Glomerular endothelial cell (primary cell): Measurements from ENCODE around the gene CSNK1G1. TPM values are rescaled to one million over a fixed set of nuclear protein-coding genes. Genes with fewer than 3 reads are reported as not detected.

Source experiments
- DNase-seq: peaks from one replicate; pipeline ENCODE4 v3.0.0-alpha.2; 2011; ENCODE audit warnings: low read depth, low spot score; ENCODE audit errors: extremely low read depth
- total RNA-seq: library from RNA; depleted of rRNA; stranded (reverse); fragments of >200 nt; gene quantifications from 2 replicates; pipeline ENCODE4 v1.2.3, GENCODE V29; 2015

CSNK1G1 gene
- total RNA-seq, 1 donor from 2014 or later, result 27.2 TPM

GRCh38 chr15:64156652-64157331, 199.2 kb downstream of the CSNK1G1 start:
- no peak for DNase-seq

- DNase-seq, result no peak
These were observed 199.9 kb downstream of the CSNK1G1 start for GRCh38 chr15:64155802-64156651.

- no peak for DNase-seq
These were observed 202.2 kb downstream of the CSNK1G1 start for GRCh38 chr15:64153480-64154367.

DNA sequence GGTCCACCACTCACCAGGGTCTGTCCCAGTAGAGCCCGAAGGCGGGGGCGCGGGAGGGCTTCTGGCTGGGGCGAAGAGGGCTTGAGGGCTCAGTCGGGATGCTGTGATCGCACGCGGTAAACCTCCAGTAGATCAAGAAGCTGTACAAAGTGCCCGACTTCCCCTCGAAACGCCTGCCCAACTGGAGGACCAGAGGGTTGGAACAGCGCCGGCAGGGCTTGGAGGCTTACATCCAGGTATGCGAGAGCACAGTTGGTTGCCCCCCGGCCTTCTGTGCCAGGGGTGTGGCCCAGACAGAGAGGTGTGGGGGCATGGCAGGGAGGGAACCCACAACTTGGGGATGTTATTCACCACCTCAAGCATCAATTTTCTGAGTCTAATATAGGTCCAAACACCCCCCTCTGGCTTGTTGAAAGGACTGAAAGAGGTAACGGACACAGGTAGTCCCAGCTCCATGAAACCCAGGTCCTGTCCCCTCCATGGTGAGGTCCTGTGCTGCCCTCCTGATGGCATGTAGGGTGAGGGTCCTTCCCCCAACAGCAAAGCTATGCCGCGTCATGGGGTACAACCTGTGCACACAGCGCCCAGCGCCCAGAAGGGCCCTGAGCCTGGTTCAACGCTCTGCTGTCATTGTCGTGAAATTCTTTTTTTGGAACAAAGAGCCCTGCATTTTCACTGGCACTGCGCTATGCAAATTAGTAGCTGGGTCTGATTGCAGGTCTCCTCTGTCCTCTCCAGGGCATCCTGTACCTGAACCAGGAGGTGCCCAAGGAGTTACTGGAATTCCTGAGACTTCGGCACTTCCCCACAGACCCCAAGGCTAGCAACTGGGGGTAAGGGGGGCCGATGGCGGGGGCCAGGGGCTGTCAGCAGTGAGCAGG, 203.2 kb downstream of the CSNK1G1 start:
- no peak for DNase-seq

DNA sequence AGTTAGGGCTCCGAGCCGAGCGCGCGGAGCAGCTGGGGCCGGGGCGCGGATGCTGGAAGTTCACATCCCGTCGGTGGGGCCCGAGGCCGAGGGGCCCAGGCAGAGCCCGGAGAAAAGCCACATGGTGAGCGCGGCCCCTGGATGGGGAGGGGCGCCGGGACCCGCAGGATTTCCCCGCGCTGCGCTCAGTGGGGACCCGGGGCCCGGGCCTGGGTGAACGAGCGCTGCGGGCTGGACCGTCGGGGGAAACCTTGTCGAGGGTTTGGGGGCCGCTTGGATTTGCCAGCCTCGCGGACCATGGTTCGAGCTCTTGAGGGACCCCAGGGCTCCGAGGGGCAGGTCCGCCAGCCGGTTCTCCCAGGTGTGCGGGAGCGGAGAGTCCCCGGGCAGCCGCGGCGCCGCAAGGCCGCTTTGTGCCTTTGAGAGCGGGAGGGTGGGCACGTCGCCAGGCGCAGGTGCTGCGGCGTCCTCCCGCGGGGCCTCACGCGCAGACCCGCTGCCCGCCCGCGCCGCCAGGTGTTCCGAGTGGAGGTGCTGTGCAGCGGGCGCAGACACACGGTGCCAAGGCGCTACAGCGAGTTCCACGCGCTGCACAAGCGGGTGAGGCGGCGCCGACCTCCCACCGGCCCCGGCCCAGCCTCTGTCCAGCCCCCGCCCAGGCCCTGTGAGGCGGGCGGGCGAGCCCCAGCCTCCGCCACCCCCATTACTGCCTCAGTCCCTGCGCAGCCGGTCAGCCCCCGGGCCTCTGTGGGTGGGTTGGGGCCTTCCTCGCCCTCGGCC, 204.1 kb downstream of the CSNK1G1 start, which contains the start of gene SNX22:
SNX22 (plus strand) TSS at position 5 of the 780 bp plus-strand sequence; CDS start at position 50, 45 bp downstream.
- no peak for DNase-seq

DNA sequence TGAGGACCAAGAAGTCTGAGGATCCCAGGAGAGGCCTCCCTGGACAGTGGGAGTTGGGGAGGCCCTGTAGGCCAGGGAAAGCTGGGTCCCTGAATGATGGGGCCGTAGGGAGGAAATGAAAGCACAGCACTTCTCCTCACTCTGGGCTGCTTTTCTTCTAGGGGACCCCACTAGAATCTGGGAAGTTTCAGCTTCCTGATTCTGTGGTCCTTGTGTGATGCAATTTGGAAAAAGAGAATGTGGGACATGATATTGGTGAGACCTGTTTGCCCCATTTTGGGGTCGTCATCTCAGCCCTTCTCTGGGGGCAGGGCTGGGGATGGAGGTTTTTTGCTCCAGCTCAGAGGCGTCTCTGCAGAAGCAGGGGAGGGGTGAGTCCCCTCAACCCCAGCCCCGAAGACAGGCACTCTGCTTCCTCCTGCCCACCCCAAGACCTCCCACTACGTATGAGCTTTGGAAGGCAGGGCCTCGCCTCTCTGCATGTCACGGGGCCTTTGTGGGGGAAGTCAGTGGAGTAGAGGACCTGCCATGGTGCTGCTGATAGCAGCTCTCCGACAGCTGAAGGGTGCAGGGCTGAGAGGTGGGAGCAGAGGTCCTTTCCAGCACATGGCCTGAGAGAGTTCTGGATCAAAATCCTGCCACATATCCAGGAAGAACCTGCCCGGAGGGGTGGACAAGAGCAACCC, 205.9 kb downstream of the CSNK1G1 start:
- DNase-seq, result no peak

GRCh38 chr15:64149424-64149823, 206.5 kb downstream of the CSNK1G1 start:
- DNase-seq, result no peak

GRCh38 chr15:64148581-64148980, 207.4 kb downstream of the CSNK1G1 start:
- no peak for DNase-seq

DNA sequence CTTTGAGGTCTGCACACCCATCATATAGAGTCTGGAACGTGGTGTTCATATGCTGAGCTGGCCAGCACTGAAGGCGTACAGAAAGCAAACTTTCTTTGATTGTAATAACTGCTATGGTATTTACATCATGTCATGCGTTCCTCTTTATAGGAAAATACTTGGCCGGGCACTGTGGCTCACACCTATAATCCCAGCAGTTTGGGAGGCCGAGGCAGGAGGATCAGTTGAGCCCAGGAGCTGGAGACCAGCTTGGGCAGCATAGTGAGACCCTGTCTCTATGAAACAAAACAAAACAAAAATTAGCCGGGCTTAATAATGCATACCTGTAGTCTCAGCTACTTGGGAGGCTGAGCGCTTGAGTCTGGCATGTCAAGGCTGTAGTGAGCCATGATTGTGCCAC, 207.8 kb downstream of the CSNK1G1 start:
- no peak for DNase-seq

DNA sequence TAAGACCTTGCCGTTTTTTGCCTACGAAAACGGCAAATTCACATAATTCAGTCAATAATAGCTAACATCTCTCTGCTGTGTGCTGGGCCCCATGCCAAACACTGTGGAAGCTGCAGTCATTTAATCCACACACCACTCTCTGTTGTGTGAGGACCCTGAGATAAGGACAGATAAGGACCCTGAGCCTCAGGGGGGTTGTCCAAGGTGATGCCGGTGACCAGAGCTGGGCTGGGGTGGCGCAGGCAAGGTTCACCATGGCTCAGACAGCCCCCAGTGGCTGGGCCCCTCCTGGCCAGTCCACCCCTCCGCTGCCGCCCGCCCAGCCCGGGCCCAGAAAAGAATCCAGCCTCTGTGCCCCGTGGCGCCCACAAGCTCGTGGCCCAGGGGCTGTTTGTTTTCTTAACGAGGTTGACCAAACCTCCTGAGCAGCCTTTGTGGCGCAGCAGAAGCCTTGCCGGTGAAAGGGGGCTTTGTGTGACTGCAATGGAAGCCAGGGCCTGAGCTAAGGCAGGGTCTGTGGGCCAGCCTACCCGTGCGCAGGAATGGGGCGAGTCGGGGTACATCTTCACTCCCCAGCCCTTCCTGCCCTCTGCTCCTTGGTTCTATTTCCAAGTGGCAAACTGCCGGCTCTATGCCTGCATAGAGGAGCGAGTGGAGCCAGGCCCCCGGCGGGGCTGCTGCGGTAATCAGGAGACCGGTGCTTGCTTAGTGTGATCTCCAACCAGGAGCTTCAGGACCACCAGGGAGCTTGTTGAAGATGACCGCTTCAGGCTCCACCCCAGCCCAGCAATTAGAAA, 208.9 kb downstream of the CSNK1G1 start:
- DNase-seq, result no peak

GRCh38 chr15:64146520-64146884, 209.5 kb downstream of the CSNK1G1 start:
- no peak for DNase-seq

GRCh38 chr15:64146041-64146440, 209.9 kb downstream of the CSNK1G1 start:
- no peak for DNase-seq

DNA sequence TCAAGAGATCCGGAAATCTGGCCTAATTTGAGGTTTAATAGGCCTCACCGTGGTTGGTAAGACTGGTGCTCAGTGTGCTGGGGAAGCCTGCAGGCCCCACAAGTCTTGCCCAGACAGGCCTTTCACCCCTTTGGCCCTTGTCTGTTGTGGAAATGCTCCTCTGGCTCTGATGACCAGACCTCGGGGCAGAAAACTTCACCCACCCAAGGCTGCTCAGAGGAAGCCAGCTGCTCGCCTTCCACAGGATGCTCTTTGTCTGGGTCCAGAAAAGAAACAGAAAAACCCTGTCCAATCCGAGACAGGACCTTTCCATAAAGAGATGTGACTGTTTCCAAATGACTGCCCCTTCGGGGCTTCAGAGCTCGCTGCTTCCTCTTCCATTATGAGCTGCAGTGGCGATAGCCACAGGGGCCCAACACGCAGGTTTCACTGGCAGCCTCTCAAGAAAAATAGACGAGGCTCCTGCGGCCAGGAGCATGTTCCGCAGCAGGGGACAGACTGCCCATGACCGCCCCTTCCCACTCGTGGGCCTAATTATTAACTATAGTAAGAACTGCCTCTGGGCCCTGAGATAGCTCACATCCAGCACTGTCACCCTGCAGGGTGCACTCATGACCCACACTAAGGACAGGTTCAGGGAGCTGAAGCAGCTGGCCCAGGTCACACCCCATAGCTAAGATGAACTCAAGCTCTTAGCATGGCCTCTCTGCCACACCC, 211.2 kb downstream of the CSNK1G1 start:
- DNase-seq, result no peak

- DNase-seq, result no peak
These were observed 211.8 kb downstream of the CSNK1G1 start for GRCh38 chr15:64144192-64144564.

DNA sequence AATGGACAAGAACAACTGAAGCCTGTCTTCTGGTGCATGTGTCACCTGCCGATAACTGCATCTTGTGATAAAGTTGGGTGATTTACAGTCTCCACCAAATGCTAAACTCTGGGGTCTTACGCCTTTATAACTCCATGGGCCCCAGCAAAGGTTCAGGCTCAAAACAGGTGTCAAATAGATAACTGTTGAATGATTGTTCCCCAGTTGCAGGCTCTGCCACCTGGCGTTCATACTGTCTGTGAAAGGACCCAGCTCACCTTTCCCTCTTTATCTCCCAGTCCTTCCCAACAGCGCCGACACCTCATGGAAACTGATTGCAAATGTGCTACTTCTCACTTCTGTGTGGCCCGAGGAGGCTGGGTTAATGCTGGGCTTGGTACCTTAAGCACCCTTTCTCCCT, 212.7 kb downstream of the CSNK1G1 start:
- no peak for DNase-seq

GRCh38 chr15:64141798-64142512, 214.0 kb downstream of the CSNK1G1 start:
- no peak for DNase-seq
